SK-N-SH (cell line): ENCODE results near the gene AZU1. TPM values are rescaled to one million over a fixed set of nuclear protein-coding genes. Genes with fewer than 3 reads are reported as not detected.

Experiments used
- CTCF ChIA-PET: fragments of 300-600, 350-600 bp; formaldehyde crosslinking; extraction: SDS; loops from one replicate; lab custom pipeline; 2021; lab: Yijun Ruan, JAX
- POLR2A ChIA-PET: fragments of 350-600 bp; sonication (Branson Sonifier 250); formaldehyde crosslinking; extraction: SDS; loops from one replicate; lab custom pipeline; 2020; ENCODE audit warnings: antibody characterized with exemption, inconsistent platforms; lab: Yijun Ruan, JAX
- DNase-seq: peaks from one replicate; pipeline ENCODE4 v3.0.0; 2012
- H2AFZ ChIP-seq: fragments of 200-600 bp; sonication (generic); 2 replicates; pipeline ENCODE4 v1.8.1; 2016; ENCODE audit warnings: antibody characterized with exemption, mild to moderate bottlenecking, low read depth
- H3F3A ChIP-seq: fragments of 200-600 bp; sonication (generic); replicated peaks from 2 replicates; pipeline ENCODE3; 2016; ENCODE audit warnings: antibody characterized with exemption, mild to moderate bottlenecking; ENCODE audit not compliant: insufficient read depth
- H3K27ac ChIP-seq, 2 experiments: fragments of 200-500 bp in 1 of 2; fragments of 200-600 bp in 1 of 2; sonication (Bioruptor generic) in 1 of 2; sonication (generic), shearing (Covaris generic) in 1 of 2; 2 replicates each; pipeline versions ENCODE4 v1.5.1 to v1.6.1; 2014 to 2016; ENCODE audit warnings: low read depth in 2 of 2, inconsistent platforms in 1 of 2, low read length in 1 of 2, mild to moderate bottlenecking in 1 of 2, mixed read lengths in 1 of 2
- H3K27me3 ChIP-seq: fragments of 200-600 bp; sonication (generic), shearing (Covaris generic); 2 replicates; pipeline ENCODE4 v1.6.1; 2016; ENCODE audit warnings: mixed run types; ENCODE audit not compliant: insufficient read depth
- H3K36me3 ChIP-seq, 2 experiments: fragments of 200-500 bp in 1 of 2; fragments of 200-600 bp in 1 of 2; sonication (Bioruptor generic) in 1 of 2; sonication (generic) in 1 of 2; replicated peaks in 1 of 2; 2 replicates each; pipeline versions ENCODE3 to v1.5.1; 2014 to 2016; ENCODE audit warnings: low read length in 1 of 2, mild to moderate bottlenecking in 1 of 2; ENCODE audit not compliant: insufficient read depth in 2 of 2, control insufficient read depth in 1 of 2
- H3K4me1 ChIP-seq, 2 experiments: fragments of 200-500 bp in 1 of 2; fragments of 200-600 bp in 1 of 2; sonication (Bioruptor generic) in 1 of 2; sonication (generic), shearing (Covaris generic) in 1 of 2; 2 replicates each; pipeline versions ENCODE4 v1.5.1 to v1.6.1; 2014 to 2016; ENCODE audit warnings: low read depth in 1 of 2, low read length in 1 of 2, mixed run types in 1 of 2; ENCODE audit not compliant: insufficient read depth in 2 of 2, control insufficient read depth in 1 of 2
- H3K4me2 ChIP-seq: fragments of 200-600 bp; sonication (generic), shearing (Covaris generic); 2 replicates; pipeline ENCODE4 v1.6.1; 2017; ENCODE audit warnings: mixed run types
- H3K4me3 ChIP-seq, 2 experiments: fragments of 200-500 bp in 1 of 2; fragments of 200-600 bp in 1 of 2; sonication (Bioruptor generic) in 1 of 2; sonication (generic), shearing (Covaris generic) in 1 of 2; 2 replicates each; pipeline versions ENCODE4 v1.5.1 to v1.8.1; 2014 to 2016; ENCODE audit warnings: low read depth in 2 of 2, inconsistent platforms in 1 of 2, low read length in 1 of 2, mild to moderate bottlenecking in 1 of 2, mixed read lengths in 1 of 2, moderate library complexity in 1 of 2
- H3K79me2 ChIP-seq: fragments of 200-600 bp; sonication (generic); 2 replicates; pipeline ENCODE4 v1.8.1; 2017; ENCODE audit warnings: mild to moderate bottlenecking; ENCODE audit not compliant: insufficient read depth
- H3K9ac ChIP-seq: fragments of 200-600 bp; sonication (generic); 2 replicates; pipeline ENCODE4 v1.6.1; 2017; ENCODE audit warnings: mixed run types
- H3K9me2 ChIP-seq: fragments of 200-600 bp; sonication (generic); 2 replicates; pipeline ENCODE4 v1.6.1; 2017; ENCODE audit warnings: mixed run types
- H3K9me3 ChIP-seq: fragments of 200-600 bp; sonication (generic); 2 replicates; pipeline ENCODE4 v1.6.1; 2017; ENCODE audit warnings: mixed run types, mild to moderate bottlenecking, moderate library complexity
- H4K20me1 ChIP-seq: fragments of 200-600 bp; sonication (generic); 2 replicates; pipeline ENCODE4 v1.6.1; 2017; ENCODE audit warnings: mild to moderate bottlenecking, mixed run types; ENCODE audit not compliant: insufficient read depth
- CHD2 ChIP-seq: fragments of 150-350 bp; IDR thresholded peaks from 2 replicates; pipeline ENCODE4 v1.6.1; 2018; ENCODE audit warnings: low read length; ENCODE audit not compliant: partially characterized antibody
- ELF1 ChIP-seq: IDR thresholded peaks from 2 replicates; pipeline ENCODE4 v1.4.0; 2012
- EP300 ChIP-seq, 2 experiments: IDR thresholded peaks; 2 replicates each; pipeline versions ENCODE4 v1.4.0 to v1.6.1; 2012; ENCODE audit warnings: borderline replicate concordance in 1 of 2, low read depth in 1 of 2, low read length in 1 of 2
- EZH2phosphoT487 ChIP-seq: fragments of 200-600 bp; sonication (generic); IDR thresholded peaks from 2 replicates; pipeline ENCODE4 v1.6.1; 2017; ENCODE audit warnings: low read depth, mixed run types, mild to moderate bottlenecking, antibody characterized with exemption, moderate library complexity, borderline replicate concordance
- FOSL2 ChIP-seq: IDR thresholded peaks from 2 replicates; pipeline ENCODE4 v1.4.0; 2012; ENCODE audit warnings: low read depth, mild to moderate bottlenecking, moderate library complexity, borderline replicate concordance
- FOXJ3 ChIP-seq: sonication (generic); formaldehyde crosslinking; IDR thresholded peaks from 2 replicates; pipeline ENCODE4 v1.5.1; 2020; ENCODE audit warnings: mild to moderate bottlenecking, missing genetic modification reagents
- GABPA ChIP-seq: IDR thresholded peaks from 2 replicates; pipeline ENCODE4 v1.4.0; 2012; ENCODE audit warnings: low read depth, mild to moderate bottlenecking
- IRF3 ChIP-seq: fragments of 150-350 bp; IDR thresholded peaks from 2 replicates; pipeline ENCODE4 v1.6.1; 2016; ENCODE audit warnings: mild to moderate bottlenecking, low read depth, low read length
- MXI1 ChIP-seq: IDR thresholded peaks from 2 replicates; pipeline ENCODE4 v1.6.1; 2012; ENCODE audit warnings: mild to moderate bottlenecking, low read depth, low read length, improper control_type of control experiment
- NFIC ChIP-seq: IDR thresholded peaks from 2 replicates; pipeline ENCODE4 v1.4.0; 2012; ENCODE audit warnings: borderline replicate concordance
- NRF1 ChIP-seq: IDR thresholded peaks from 2 replicates; pipeline ENCODE4 v1.6.1; 2012; ENCODE audit warnings: low read depth, mild to moderate bottlenecking, low read length
- PBX3 ChIP-seq: IDR thresholded peaks from 2 replicates; pipeline ENCODE4; 2012
- RXRA ChIP-seq: IDR thresholded peaks from 2 replicates; pipeline ENCODE4 v1.4.0; 2012; ENCODE audit warnings: low read depth, mild to moderate bottlenecking, borderline replicate concordance
- SIN3A ChIP-seq: IDR thresholded peaks from 2 replicates; pipeline ENCODE4 v1.6.1; 2012; ENCODE audit warnings: low read depth, mild to moderate bottlenecking, low read length, moderate library complexity, borderline replicate concordance
- TAF1 ChIP-seq: IDR thresholded peaks from 2 replicates; pipeline ENCODE4 v1.6.1; 2012; ENCODE audit warnings: low read depth, mild to moderate bottlenecking, low read length, moderate library complexity, borderline replicate concordance
- TCF12 ChIP-seq: IDR thresholded peaks from 2 replicates; pipeline ENCODE4 v1.4.0; 2012
- WGBS: methylation state at CpG from one replicate; pipeline ENCODE4 v1.1.6; 2017; ENCODE audit warnings: low lambda C conversion rate; 5-methylcytosine and 5-hydroxymethylcytosine counted together
- polyA plus RNA-seq, 3 experiments: library from polyadenylated mRNA; depleted of rRNA; stranded (reverse); fragments of >200 nt; gene quantifications; 2 replicates each; pipeline ENCODE4 v1.2.3, GENCODE V29; 2012
- TF ChIP-seq, protein P1 (sequence below): IDR thresholded peaks from 2 replicates; pipeline ENCODE4 v1.6.1; 2012; ENCODE audit warnings: mild to moderate bottlenecking, low read depth, low read length, moderate library complexity

The AZU1 gene
- polyA plus RNA-seq, 1 of the 3 experiments (the other 2 are of a cell fraction), result 0.15 TPM

DNA sequence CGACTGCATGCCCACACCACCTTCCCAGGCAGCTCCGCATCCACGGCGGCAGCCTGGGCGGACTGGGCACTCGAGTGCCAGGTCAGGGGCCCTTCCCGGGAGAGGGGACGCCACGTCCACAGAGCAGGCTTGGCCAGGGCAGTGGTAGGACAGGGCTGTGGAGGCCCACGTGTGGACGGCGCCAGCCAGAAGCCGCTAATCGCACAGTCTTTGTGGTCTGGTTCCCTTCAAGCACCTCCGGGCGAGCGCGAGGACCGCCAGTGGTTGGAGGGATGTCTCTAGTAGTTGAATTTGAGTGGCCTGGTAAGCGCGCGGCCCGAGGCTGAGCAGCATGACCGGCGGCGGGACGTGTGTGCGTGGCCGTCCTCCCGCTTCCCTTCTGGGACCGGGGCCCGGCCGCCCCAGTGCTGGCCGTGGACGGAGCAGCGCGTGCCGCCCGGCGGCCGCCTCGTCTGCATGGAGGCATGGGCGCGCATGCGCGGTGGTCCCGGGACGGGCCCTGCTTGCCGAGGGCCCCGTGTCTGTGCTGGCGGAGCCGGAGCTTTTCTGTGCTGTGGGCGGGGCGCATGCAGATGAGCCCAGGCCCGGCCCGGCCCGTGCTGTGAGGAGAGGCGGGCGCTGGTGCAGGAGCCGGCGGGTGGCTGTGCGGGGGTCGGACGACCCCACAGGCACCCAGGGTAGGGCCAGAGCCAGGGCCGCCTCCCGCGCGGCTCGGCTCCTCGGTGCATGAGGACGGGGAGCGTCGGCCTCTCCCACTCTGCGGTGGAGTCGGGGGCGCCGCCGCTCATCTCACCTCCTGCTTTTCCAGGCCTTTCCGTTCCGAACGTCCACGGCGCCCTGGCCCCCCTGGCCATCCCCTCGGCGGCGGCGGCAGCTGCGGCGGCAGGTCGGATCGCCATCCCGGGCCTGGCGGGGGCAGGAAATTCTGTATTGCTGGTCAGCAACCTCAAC lies 21.8 kb upstream of the AZU1 start:
- no peak overlapping the region for H2AFZ ChIP-seq
- no peak overlapping the region for H3K4me2 ChIP-seq
- no peaks in the 10 kb centered on the region for H3K9me3 ChIP-seq
- H4K20me1 ChIP-seq, result peaks cover 100% of the 10 kb centered on the region
- WGBS, result 98% methylated on average over 30 of the region's 93 CpGs
- no peak overlapping the region for H3K27ac ChIP-seq
- POLR2A ChIA-PET, result interaction anchor here (1.6 kb wide), 1 partner anchor 9 kb away, joined by 6 read pairs; no protein-coding TSS in a partner anchor
- peaks cover 13 to 17% of the 10 kb centered on the region in 2 experiments; a peak in 2 of 4 replicates for H3K4me1 ChIP-seq
- H3K79me2 ChIP-seq, result peaks cover 90% of the 10 kb centered on the region
- no peaks in the 10 kb centered on the region for H3K9me2 ChIP-seq
- peaks cover 24% of the 10 kb centered on the region for H3F3A ChIP-seq
- H3K36me3 ChIP-seq, result peaks cover 49 to 79% of the 10 kb centered on the region in 2 experiments
- H3K27me3 ChIP-seq, result no peaks in the 10 kb centered on the region
- peak; percentile 39 for DNase-seq
- CTCF ChIA-PET, result no interaction called here
- H3K4me3 ChIP-seq, result no peak overlapping the region
- TF ChIP-seq NFIC (no peak), EP300 (IDR thresholded peaks at IDR 0.05; ENCODE audit: borderline replicate concordance in 1 of 2, low read depth in 1 of 2, low read length in 1 of 2) (no peak), NRF1 (no peak), ELF1 (no peak), FOSL2 (no peak), MXI1 (no peak), EZH2phosphoT487 (no peak), GABPA (no peak), TCF12 (no peak), SIN3A (no peak), FOXJ3 (CRISPR knock-in tag) (no peak), PBX3 (no peak), RXRA (no peak)
- no peak overlapping the region for H3K9ac ChIP-seq

- WGBS, result 94% methylated on average over 21 of the region's 34 CpGs
- Histone ChIP-seq H3F3A (peaks cover 34% of the 10 kb centered on the region), H2AFZ (no peak overlapping the region), H3K27ac (no peak overlapping the region; a peak in 1 of 4 replicates), H4K20me1 (peaks cover 100% of the 10 kb centered on the region), H3K9me3 (no peaks in the 10 kb centered on the region), H3K27me3 (no peaks in the 10 kb centered on the region), H3K36me3 (peaks cover 54 to 86% of the 10 kb centered on the region in 2 experiments), H3K9me2 (no peaks in the 10 kb centered on the region), H3K4me3 (no peak overlapping the region), H3K4me1 (peaks cover 3 to 7% of the 10 kb centered on the region in 2 experiments; a peak in 2 of 4 replicates), H3K79me2 (peaks cover 79% of the 10 kb centered on the region), H3K4me2 (no peak overlapping the region), H3K9ac (no peak overlapping the region)
- TF ChIP-seq TCF12, result no peak
- TF ChIP-seq IRF3, result no peak
- no peak for TF ChIP-seq CHD2
- TF ChIP-seq PBX3, result no peak
- no peak for TF ChIP-seq EZH2phosphoT487
- no peak for TF ChIP-seq TAF1
- no peak for TF ChIP-seq NRF1
- TF ChIP-seq, protein P1, sequence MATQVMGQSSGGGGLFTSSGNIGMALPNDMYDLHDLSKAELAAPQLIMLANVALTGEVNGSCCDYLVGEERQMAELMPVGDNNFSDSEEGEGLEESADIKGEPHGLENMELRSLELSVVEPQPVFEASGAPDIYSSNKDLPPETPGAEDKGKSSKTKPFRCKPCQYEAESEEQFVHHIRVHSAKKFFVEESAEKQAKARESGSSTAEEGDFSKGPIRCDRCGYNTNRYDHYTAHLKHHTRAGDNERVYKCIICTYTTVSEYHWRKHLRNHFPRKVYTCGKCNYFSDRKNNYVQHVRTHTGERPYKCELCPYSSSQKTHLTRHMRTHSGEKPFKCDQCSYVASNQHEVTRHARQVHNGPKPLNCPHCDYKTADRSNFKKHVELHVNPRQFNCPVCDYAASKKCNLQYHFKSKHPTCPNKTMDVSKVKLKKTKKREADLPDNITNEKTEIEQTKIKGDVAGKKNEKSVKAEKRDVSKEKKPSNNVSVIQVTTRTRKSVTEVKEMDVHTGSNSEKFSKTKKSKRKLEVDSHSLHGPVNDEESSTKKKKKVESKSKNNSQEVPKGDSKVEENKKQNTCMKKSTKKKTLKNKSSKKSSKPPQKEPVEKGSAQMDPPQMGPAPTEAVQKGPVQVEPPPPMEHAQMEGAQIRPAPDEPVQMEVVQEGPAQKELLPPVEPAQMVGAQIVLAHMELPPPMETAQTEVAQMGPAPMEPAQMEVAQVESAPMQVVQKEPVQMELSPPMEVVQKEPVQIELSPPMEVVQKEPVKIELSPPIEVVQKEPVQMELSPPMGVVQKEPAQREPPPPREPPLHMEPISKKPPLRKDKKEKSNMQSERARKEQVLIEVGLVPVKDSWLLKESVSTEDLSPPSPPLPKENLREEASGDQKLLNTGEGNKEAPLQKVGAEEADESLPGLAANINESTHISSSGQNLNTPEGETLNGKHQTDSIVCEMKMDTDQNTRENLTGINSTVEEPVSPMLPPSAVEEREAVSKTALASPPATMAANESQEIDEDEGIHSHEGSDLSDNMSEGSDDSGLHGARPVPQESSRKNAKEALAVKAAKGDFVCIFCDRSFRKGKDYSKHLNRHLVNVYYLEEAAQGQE, result no peak
- peak; percentile 44 for DNase-seq
- ChIA-PET POLR2A (no interaction called here), CTCF (no interaction called here)
Observed at GRCh38 chr19:806815-807421, 20.7 kb upstream of the AZU1 start.
